Suppressor macrophage treated with lipopolysaccharide for 1 hour (primary cell): ENCODE data around the gene CREB5.
"Not testable (repeated sequence)": the region's sequence is repeated elsewhere in the genome, so short reads cannot be mapped to it uniquely, and the experiment has no call there.

Experiments used
- DNase-seq, 3 donors: peaks; one replicate each; pipeline ENCODE4 v3.0.0-alpha.2; 2020 to 2022

Gene CREB5

DNA sequence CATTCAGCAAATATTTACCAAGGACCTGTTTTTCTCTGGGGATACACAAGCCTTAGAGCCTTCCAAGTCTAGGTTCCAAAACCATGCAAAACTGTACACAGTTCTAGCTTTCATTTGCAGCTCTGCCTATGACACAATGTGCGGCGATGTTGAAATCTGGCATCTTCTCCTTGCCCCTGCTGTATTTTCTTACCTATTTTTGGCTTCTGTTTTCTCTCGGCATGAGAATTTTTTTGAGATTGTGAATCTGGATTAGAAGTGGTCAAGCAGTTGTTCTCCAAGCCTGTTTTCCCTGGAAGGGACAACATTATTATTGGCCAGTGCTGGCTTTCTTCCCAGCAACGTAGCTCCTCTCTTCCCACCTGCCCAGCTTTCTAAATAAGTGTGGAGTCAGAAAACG is 176.3 kb downstream of the CREB5 start:
- DNase-seq = no peak

DNA sequence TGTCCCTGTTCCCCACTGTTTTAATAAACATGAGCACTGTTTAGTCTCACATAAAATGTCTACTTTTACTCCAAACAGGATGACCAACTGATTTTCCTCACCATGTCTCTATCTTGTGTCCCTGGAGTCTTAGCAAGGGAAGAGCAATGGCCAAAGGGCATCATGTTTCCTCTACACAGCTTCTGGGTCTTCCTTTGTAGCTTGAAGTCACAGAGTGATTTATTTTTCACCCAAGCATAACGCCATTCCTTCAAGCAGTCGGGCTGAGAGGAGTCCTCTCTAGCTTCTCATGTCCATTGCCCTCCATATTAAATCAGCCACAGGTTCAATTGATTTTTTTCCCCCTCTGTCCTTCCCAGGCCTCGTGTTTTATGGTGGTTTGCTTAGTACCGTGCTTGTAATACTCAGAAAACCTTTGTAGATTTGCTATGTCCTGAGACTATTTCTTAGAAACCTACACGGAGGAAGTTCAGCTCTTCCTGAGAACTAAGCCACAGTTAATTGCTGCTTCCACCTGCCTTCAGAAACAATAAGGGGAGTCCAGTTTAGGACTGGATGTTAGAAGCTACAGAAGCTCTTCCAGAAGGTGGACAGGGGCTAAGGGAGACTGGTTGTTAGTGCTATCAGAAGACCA is 178.8 kb downstream of the CREB5 start:
- DNase-seq = no peak

DNA sequence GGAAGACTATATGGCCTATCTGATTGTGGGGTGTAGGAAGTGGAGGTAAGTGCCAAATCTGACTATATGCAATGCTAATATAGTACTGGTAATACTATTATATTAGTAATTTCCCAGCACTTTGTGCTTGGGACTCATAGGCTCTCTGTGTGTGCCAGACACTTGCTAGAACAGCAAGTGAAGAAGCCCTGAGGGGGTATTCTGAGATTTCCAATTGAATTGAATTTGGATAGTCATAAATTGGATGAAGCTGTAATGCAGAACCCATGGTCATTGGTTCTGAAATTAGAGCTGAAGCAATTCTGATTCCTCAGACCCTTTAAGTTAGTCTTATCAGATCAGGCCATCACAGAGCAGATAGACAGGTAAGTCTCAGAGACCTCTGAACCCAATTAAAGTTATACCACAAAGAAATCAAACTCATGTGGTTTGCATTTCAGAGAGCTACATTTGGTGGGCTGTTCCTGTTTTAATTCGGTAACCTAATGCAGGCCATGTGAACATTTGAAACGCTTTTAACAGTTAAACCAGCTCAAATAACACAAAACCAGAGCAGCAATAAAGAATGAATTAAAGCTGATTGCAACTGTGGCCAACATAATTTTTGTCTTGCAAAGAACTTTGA is 179.5 kb downstream of the CREB5 start:
- no peak for DNase-seq

DNA sequence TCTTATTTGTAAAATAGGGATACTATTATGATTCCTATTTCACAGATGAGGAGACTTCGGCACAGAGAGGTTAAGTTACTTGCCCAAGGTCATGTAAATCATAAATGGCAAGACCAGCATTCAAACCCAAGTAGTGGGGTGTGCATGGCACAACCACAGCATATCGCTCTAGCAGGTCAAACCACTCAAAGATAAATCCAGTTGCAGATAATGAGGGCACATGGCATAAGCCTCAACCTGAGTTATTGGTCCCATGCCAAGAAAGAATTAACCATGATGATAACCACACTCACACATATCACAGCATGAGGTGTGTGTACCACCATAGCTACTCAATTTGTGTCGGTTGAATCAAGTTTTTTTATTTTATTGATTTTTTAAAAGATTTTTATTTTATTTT is 180.5 kb downstream of the CREB5 start:
- DNase-seq = no peak

DNA sequence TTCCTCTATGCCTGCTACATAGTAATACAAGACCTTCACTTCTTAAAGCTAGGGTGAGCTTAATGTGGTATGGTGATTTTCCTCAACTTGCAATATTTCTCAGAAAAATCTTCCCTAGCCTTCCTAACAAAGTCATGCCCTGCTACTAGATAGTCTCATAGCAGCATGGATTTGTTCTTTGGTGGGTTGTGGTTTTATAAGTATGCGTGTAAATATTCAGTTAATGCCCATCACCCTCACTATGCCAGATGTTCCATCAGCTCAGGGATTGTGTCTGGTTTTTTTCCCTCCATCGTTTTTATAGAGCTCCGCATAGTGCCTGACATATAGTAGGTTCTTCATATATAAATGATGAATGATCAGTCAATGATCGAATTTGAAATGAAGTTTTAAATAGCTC is 182.8 kb downstream of the CREB5 start:
- no peak for DNase-seq

DNA sequence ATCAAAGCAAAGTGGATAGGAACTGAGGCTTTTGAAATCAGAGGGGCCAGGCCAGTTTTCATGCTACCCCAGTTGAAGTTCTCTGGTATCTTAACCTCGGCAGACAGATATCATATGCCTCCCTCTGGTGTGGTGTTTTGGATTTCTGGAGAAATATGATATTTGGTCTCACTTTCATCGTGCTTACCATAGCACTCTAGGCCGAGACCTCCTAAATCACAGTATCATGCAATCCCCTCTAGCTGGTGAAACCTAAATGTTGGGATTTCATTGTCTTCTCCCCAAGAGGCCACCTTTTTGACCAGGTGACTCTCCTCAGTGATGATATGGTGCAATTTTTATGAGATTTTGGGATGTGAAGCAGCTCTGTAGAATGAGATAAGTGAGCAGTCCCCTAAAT is 183.5 kb downstream of the CREB5 start:
- DNase-seq = no peak

DNA sequence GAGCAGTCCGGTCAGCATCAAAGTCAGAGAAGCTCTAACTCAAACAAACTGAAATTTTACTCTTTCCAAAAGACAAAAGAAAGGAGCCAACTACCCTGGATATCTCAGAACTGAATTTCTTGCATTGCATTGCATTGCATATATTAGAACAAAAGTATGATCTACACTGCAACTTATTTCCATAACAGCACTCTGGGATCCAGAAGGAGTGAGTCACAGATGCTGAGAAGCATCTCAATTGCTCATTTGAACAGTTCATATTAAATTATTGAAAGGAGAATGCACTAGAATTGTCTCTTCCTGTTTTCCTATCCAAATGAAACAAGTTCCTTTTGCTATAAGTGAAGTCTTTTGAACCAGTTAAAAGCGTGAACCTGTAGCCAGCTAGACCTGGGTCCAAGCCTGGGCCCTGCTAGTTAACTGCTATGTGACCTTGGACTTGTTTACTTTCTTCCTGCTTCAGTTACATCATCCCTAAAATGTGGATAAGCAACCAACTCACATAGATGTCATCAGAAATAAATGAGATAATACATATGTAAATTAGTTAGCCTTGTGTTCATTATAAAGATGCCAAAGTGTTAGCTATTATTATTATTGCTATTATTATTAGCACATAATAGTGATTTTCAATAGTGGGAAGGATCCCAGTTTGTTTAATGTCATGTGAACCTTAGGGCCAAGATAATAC is 184.1 kb downstream of the CREB5 start:
- no peak for DNase-seq

DNA sequence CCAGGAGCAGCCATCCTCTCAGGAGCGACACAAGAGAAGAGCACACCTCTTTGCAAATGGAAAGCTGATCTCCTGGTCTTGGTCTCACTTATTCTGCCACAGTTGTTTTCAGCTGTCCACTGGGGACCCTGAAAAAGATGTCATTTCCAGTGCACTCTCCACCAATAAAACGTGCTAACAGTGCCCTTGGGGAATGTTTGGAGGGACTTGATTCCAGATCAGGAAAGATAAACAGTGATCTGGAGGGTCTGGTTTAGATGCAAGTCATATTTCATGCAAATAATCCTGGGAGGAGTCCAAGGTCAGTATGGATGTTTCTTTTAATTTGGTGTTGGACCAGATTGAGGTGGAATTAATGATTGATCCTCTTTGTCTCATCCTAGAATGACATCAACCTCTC is 185.0 kb downstream of the CREB5 start:
- DNase-seq = no peak

DNA sequence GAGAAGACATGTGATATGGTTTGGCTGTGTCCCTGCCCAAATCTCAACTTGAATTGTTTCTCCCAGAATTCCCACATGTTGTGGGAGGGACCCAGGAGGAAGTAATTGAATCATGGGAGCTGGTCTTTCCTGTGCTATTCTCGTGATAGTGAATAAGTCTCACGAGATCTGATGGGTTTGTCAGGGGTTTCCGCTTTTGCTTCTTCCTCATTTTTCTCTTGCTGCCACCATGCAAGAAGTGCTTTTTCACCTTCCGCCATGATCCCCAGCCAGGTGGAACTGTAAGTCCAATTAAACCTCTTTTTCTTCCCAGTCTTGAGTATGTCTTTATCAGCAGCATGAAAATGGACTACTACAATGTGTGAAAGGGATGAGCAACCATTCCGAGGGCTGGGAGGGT is 185.7 kb downstream of the CREB5 start:
- peak in 1 of 3 donors; percentile 6 for DNase-seq

DNA sequence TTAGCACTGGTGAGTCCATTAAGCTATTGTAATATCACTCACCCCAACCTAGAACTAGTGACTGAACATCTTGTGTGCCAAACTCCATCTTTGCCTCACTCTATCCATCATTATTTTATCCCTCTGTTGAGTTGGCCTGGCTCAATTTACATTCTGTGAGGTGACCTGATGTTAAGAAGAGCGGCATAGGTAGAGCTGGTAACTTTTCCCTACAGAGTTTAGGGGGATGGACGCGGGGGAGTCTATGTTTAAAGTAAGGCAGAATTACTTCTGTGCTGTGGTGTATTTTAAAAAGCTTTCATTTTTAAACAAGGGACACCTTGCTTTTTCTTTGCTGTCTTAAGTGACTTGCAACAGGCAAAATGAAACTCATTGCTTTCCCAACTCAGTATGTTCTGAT is 186.3 kb downstream of the CREB5 start:
- DNase-seq = no peak

DNA sequence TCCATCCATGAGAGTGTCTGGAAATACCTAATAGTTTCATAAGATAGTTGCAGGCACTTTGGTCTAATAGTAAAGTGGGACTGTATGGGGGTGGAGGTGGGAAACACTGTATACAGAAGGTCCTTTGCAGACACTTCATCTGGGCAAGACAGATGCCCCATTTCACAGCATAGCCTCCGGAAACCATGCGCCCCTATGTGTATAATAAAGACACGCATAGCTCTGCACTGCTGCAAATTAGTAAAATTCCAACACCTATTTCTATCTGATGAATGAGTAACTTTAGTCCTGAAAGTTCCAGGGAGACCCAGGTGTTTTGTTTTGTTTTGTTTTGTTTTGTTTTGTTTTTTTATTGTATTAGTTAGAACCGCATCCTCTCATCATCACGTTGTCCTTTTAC is 187.1 kb downstream of the CREB5 start:
- no peak for DNase-seq

DNA sequence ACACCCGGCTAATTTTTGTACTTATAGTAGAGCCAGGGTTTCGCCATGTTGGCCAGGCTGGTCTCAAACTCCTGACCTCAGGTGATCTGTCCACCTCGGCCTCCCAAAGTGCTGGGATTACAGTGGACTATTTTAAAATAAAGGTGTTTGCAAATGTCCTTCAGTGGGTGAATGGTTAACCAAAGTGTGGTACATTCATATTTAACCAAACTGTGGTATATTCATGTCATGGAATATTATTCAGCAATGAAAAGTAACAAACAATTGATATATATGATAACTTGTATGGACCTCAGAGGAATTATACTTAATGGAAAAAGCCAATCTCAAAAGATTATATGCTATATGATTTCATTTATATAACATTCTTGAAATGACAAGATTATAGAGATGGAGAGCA is 190.0 kb downstream of the CREB5 start:
- no peak for DNase-seq

DNA sequence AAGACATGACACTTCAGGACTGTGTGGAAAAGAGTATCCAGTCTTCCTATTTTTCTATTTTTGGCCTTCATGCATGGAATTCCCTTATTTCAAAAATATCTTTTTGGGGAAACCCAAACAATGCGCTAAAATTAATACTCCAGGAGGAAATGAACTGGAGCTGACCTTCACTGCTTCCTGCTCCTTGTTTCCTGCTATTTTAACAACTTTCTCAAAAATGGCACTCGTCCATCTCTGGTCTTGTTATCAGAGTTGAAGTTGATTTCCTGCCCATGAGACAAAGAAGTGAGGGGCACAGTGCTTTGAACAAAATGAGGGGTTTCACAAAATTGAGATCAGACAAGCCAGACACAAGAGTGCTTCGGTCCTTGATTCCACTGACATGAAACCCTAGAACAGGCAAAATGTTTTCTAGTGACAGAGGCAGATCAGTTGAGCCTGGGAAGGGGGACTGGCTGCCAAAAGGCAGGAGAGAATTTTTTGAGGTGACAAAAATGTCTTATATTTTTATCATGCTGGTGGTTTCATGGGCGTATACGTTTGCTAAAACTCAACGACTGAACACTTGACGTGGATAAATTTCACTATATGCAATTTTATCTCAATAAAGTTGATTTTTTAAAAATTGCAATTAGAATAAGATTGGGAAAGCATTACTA is 193.2 kb downstream of the CREB5 start:
- peak in 2 of 3 donors; percentile 23 to 33 for DNase-seq

DNA sequence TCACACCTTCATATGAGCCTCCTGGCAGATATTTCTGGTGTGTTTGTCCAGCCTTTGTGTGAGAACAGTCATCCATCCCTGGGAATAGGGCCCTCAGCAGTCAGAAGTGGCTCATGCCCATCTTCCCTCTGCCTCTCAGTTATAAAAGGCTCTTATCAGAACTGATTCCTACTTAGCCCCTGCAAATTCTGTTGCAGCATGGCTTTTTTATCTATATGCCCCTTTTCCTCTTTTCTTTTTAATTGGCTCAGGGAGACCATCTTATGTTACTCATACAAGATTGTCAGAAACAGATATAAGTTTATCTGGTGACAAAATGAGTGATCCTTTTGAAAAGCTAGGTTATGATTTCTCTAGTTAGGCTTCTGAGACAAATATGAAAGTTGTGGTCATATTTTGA is 194.1 kb downstream of the CREB5 start:
- no peak for DNase-seq

DNA sequence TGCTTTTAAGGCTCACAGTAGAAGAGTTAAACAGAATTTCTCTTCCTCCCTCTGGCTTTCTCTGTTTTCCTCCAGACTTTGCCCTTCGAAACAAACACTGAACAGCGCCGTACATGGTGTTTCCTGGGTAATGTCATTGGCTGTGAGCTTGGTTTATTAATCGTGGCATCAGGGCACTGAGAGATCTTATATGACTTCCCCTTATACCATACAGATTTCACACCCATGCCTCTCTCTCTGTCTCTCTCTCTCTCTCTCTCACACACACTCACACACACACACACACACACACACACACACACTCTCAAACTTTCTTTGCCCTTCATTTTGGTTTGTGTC is 195.5 kb downstream of the CREB5 start:
- DNase-seq = no peak

DNA sequence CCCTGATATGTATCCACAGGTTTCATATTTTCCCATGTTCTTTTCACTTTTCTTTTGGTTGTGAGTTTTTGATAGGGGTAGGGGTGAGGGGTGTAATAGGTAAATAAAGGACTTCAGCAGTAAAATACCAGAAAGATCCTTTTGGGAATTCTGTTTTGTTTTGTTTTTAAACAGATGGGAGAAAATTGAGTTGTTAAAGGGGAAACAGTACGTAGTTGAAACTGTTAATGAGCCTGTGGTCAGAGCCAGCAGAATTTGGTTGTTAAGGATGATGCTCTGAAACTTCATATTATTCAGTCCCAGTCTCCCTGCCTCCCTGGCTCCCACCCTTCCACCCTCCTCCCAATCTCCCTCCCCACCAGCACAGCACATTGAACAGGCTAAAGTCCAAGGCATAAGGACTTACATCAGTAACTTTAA is 195.9 kb downstream of the CREB5 start:
- no peak for DNase-seq

DNA sequence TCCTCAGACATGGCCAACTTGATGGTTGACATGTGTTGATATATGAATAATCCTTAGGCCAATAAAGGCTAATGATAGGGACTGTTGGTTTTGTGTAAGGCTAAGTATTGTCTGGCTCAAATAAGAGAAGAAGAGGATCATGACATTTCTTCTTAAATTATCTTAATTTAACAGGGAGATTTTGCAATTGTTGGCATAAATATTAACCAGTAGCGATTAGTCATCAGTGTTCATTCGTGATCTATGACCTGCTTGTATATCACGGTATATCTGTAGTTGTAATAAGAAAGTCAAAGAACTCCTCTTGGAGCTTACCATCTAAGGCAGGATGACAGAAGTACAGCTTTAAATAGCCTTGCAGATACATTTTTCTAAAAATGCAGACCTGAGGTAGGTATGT is 196.4 kb downstream of the CREB5 start:
- DNase-seq = no peak

DNA sequence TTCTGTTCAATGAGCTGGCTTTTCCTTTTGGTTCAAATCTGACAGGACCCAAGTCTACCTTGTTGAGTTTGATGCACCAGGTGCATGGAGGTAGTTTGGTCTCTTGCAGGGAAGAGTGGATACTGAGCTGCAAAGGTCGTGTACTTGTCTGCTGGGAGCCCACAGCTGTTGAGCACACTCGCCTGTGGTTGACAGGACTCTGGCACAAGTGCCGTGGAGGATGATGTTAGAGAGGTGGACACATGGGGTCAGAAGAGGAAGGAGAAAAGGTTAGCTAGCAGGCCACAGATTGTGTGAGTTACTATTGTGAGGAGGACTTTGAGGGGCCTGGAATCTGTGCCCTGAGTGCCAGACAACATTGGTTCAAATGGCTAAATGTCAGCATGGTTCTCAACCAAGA is 197.3 kb downstream of the CREB5 start:
- DNase-seq = no peak

DNA sequence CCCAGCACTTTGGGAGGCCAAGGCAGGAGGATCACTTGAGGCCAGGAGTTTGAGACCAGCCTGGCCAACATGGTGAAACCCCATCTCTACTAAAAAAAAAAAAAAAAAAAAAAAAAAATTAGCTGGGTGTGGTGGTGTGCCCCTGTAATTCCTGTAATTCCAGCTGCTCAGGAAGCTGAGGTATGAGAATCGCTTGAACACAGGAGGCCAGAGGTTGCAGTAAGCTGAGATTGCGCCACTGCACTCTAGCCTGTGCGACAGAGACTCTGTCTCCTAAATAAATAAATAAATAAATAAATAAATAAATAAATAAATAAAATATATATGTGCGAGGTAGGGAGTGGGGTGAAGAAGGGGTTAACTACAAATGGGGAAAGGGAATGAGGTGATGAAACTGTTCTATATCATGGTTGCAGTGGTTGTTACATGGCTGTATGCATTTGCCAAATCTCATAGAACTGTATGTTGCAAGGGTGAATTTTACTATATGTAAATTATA is 199.1 kb downstream of the CREB5 start:
- DNase-seq = not testable (repeated sequence)

DNA sequence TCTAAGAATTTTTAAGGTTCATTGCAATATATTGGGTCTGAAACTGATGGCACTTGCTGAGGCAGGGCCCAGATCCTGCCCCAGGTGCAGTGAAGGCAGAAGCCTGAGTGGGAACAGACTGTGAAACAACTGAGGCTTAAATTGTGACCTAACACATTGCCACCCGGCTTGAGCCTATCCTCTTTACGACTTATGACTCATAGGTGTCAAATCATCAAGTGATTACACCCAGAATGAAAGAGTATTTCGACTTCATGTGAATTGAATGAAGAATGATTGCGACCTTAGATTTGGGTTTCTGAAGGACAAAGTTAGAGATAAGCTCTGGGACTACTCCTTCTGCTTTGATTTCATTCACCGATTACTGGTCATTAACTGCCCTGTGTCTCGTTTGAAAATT is 200.9 kb downstream of the CREB5 start:
- DNase-seq = no peak

DNA sequence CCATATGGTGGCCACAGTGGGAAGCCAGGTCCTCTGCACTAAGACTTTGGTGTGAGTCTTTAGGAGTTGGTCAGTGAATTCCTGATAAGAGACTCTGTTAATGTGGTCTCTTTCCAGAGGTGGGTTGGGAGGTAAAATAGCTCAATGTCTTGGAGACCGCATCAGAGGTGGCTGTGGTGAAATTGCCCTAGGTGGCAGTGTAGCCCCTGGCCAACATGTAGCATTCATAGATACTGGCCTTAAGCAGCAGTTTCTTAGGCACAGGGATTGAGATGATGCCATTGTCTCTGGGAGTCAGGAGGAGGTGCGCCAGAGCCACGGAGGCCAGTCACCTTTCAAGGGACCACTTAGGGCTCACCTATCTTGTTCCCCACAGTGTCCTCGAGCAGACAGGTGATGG is 202.8 kb downstream of the CREB5 start:
- peak in 2 of 3 donors; percentile 12 to 16 for DNase-seq

DNA sequence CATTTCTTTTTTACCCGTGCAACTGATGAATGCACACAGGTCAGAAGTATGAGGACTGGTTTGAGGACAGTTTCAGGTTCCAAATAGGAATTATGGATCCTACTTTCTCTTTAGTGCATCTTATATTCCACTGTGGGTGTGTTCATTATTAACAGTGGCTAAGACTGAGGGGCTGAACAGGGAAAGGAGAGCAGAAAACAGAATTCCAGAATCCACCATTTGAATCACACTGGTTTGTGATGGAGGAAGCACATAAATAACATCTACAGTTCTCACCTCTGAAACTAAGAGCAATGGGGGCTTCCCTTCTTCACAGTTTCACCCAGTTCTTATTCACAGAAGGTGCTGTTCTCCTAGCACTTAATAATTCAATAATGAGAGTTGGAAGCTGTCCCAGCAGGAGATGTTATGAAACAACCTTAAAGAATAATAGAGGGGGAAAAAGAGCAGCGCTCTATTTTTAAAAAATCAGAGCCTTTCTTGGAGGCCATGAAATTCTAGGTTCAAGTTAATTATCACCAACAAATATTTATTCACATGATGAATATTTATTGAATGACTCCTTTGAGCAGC is 205.1 kb downstream of the CREB5 start:
- no peak for DNase-seq

DNA sequence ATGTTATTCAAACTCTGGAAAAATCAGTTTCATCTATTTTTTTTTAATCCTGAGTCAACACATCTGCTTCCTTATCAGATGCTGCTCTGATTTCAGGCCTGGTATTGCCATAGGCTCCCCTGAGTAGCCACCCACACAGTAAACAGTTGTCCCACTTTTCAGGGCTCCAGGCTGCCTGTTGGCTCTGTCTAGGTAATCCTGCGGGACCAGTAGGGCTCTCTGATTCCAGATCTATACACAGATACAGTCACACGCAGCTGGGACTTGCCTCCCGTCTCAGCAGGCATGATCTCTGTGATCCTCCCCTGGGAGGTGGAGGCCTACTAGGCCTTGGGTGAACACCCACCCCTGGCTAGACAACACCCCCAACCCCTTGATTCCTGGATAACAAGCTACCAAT is 206.1 kb downstream of the CREB5 start:
- DNase-seq = no peak

DNA sequence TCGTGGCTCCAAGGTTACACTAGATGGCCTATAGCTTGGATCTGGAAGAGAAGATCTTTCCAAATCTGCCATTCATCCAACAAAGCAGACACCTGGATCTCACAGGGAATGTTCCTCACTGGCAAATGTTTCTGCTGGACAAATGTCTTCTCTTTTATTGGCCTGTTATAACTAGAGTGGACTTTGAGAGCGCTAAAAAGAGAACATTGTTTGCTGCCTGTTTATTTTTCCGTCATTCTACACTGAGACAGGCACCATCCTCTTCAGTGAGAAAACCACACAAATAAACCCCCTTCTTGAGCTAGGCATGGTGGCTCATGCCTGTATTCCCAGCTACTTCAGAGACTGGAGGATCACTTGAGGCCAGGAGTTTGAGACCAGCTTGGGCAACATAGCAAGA is 206.9 kb downstream of the CREB5 start:
- no peak for DNase-seq
